Small intestine (tissue), 7 donors: ENCODE results near the gene MRGPRE. TPM values are rescaled to one million over a fixed set of nuclear protein-coding genes. Genes with fewer than 3 reads are reported as not detected.

ENCODE experiments used
- DNase-seq, 2 donors: peaks; one replicate each; pipeline versions ENCODE4 v3.0.0 to v3.0.0-alpha.2; 2013
- FAIRE-seq: peaks from 2 replicates; lab custom pipeline; 2012; peaks lifted over from hg19 to GRCh38; lab: Jason Lieb, UNC
- H3K27ac ChIP-seq, 3 donors: one replicate each; pipeline ENCODE4 v1.5.1; 2013; ENCODE audit warnings: low read length in 2 of 3, mild to moderate bottlenecking in 2 of 3, control low read depth in 1 of 3, inconsistent platforms in 1 of 3, low read depth in 1 of 3, moderate library complexity in 1 of 3
- H3K27me3 ChIP-seq, 3 donors: one replicate each; pipeline ENCODE4 v1.6.1; 2013; ENCODE audit warnings: low read length in 3 of 3, inconsistent platforms in 1 of 3; ENCODE audit not compliant: control insufficient read depth in 3 of 3, insufficient read depth in 3 of 3
- H3K36me3 ChIP-seq, 3 donors: one replicate each; pipeline ENCODE4 v1.6.1; 2013; ENCODE audit warnings: low read length in 3 of 3, inconsistent platforms in 1 of 3, low read depth in 1 of 3, mild to moderate bottlenecking in 1 of 3, moderate library complexity in 1 of 3; ENCODE audit not compliant: control insufficient read depth in 3 of 3, insufficient read depth in 2 of 3
- H3K4me1 ChIP-seq, 3 donors: one replicate each; pipeline ENCODE4 v1.6.1; 2013; ENCODE audit warnings: low read length in 2 of 3, inconsistent platforms in 1 of 3, low read depth in 1 of 3, mild to moderate bottlenecking in 1 of 3, moderate library complexity in 1 of 3; ENCODE audit not compliant: control insufficient read depth in 3 of 3, insufficient read depth in 2 of 3
- H3K4me3 ChIP-seq, 3 donors: one replicate each; pipeline ENCODE4 v1.5.1; 2013; ENCODE audit warnings: low read length in 3 of 3, control low read depth in 1 of 3, inconsistent platforms in 1 of 3, low read depth in 1 of 3, mild to moderate bottlenecking in 1 of 3, moderate library complexity in 1 of 3
- H3K9me3 ChIP-seq, 2 donors: one replicate each; pipeline ENCODE4 v1.6.1; 2013; ENCODE audit warnings: low read depth in 1 of 2, low read length in 1 of 2; ENCODE audit not compliant: control insufficient read depth in 2 of 2, insufficient read depth in 1 of 2
- WGBS, 3 donors: extraction: QIAGEN DNeasy Blood & Tissue Kit; methylation state at CpG; one replicate each; pipeline ENCODE4 v1.1.7; 2013; 5-methylcytosine and 5-hydroxymethylcytosine counted together
- polyA plus RNA-seq, 4 donors: library from polyadenylated mRNA; stranded (reverse) in 3 of 4; unstranded in 1 of 4; fragments of 200-250 nt in 3 of 4; fragments of 120-200 nt in 1 of 4; gene quantifications; one replicate each; pipeline versions ENCODE4 v1.2.1 to v1.2.3, GENCODE V29; 2013
- donor health status: healthy with polysubstance abuse.
- donor health status: control.
- donor health status: control.
- donor health status: Bipolar disorder and iron deficiency.
- donor health status: healthy.

Gene MRGPRE
- polyA plus RNA-seq, 4 donors = 0.22 TPM; not detected in 3

DNA sequence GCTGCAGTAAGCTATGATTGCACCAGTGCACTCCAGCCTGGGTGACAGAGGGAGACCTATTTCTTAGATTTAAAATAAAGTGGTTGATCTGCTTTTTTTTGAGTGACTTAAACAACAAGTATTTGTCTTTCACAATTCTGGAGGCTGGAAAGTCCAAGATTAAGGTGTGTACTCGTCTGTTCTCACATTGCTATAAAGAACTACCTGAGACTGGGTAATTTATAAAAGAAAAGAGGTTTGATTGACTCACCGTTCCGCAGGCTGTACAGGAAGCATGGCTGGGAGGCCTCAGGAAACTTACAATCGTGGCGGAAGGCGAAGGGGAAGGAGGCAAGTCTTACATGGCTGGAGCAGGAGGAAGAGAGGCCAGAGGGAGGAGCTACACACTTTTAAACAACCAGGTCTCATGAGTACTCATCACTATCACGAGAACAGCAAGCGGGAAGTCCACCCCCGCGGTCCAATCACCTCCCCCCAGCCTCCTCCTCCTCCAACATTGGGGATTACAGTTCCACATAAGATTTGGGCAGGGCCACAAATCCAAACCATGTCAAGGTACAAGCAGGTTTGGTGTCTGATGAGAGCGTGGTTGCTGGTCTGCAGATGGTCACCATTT lies 47.4 kb downstream of the MRGPRE start:
- Histone ChIP-seq H3K4me1 (no peaks in the 10 kb centered on the region), H3K36me3 (no peaks in the 10 kb centered on the region), H3K9me3 (no peaks in the 10 kb centered on the region), H3K27ac (no peak overlapping the region), H3K4me3 (no peak overlapping the region), H3K27me3 (peaks cover 0 to under 1% (median 0%) of the 10 kb centered on the region in 3 donors)
- DNase-seq (no peak), FAIRE-seq (no peak)
- WGBS, 3 donors = 83 to 89% (median 84%) methylated on average over 11 of the region's 11 CpGs

DNA sequence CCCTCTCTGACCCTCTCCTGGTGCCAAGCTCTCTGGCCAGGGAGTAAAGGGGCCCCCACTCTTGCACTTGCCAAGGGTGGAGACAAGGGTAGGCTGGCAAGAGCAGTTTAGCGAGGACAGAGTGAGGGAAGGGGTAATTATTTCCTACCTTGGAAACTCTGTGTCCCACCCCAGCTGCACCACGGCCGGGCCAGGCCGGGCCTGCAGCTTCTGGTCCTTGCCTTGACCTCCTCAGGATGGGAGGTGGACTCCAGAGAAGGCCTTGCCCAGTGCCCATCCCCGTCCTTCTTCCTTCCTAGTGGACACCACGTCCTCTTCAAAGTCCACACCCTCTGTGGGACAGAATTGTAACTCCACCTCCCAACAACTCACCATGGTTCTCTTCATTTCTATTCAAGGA lies 48.7 kb downstream of the MRGPRE start:
- Histone ChIP-seq H3K27me3 (no peaks in the 10 kb centered on the region), H3K9me3 (no peaks in the 10 kb centered on the region), H3K4me3 (no peak overlapping the region), H3K27ac (no peak overlapping the region), H3K4me1 (no peaks in the 10 kb centered on the region), H3K36me3 (no peaks in the 10 kb centered on the region)
- FAIRE-seq (no peak), DNase-seq (no peak)
- 81 to 92% (median 85%) methylated on average over 6 of the region's 6 CpGs for WGBS, 3 donors

DNA sequence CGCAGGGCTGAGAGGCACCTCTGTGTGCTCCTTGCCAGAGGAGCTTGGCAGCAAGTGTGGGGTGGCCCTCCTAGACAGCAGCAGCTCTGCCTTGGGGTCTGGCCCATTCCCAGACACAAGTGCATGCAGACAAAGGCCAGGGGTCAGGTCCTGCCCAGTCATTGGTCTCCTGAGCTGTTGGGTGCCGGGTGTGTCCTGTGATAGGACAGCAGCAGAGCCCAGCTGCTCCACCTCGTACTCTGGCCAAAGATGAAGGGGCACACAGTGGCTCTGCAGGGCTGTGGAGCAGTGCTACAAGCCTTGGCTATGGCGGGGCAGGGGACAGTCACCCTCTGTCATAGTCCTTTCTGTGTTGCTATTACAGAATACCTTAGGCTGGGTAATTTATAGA lies 49.8 kb downstream of the MRGPRE start:
- Histone ChIP-seq H3K27ac (no peak overlapping the region), H3K27me3 (no peaks in the 10 kb centered on the region), H3K9me3 (no peaks in the 10 kb centered on the region), H3K4me3 (no peak overlapping the region), H3K36me3 (no peaks in the 10 kb centered on the region), H3K4me1 (no peaks in the 10 kb centered on the region)
- WGBS, 3 donors = 68 to 81% (median 78%) methylated on average over 4 of the region's 4 CpGs
- DNase-seq (no peak), FAIRE-seq (no peak)

DNA sequence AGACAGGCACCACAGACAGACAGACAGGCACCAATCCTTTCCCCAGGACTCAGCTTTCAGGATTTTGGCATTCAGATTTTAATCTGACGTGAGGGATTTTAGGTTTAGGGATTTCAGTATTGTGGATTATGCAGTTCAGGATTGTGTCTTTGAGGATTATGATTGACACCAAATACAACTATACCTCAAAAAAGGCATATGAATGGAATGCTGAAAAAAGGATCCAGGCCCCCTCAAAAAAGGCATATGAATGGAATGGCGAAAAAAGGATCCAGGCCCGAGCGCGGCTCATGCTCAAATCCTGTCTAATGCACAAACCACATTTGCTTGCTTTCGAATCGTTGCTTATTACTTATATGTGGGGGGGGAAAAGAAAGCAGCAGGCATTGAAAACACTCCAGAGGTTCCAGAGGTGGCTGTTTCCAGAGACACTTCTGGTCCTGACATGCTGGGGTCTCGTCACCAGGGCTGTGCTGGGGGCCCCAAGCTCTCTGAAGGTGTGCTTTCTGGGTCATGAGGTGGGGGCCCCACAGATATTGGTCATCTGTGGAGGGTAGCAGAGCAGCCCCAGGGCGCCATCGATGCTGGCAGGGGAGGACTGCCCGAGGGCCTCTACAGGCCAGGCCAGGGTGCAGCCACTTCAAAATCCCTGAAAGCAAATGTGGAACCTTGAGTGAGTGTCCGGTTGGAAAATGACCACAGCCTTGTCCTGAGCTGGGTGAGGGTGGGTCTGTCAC lies 50.3 kb downstream of the MRGPRE start:
- Histone ChIP-seq H3K9me3 (no peaks in the 10 kb centered on the region), H3K4me1 (no peaks in the 10 kb centered on the region), H3K27me3 (no peaks in the 10 kb centered on the region), H3K27ac (no peak overlapping the region), H3K36me3 (no peaks in the 10 kb centered on the region), H3K4me3 (no peak overlapping the region)
- WGBS, 3 donors = 87 to 90% (median 88%) methylated on average over 12 of the region's 12 CpGs
- DNase-seq = no peak
- no peak for FAIRE-seq

DNA sequence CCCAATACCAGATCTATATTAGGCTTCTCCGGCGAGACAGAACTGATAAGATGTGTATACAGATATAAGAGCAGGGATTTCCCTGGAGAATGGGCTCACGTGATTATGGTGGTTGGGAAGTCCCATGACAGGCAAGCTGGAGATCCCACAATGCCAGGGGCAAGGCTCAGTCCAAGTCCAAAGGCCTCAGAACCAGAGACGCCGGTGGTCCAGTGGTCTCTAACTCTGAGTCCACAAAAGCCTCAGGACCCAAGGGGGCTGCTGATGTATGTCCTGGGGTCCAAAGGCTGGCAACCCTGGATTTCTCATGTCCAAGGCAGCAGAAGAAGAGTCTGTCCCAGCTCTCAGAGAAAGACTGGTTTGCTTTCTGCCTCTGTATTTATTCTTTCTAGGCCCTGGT lies 51.3 kb downstream of the MRGPRE start:
- Histone ChIP-seq H3K4me3 (no peak overlapping the region), H3K4me1 (no peaks in the 10 kb centered on the region), H3K36me3 (no peaks in the 10 kb centered on the region), H3K27me3 (peaks cover 0 to 3% (median 0%) of the 10 kb centered on the region in 3 donors), H3K9me3 (peaks cover 0 to 6% of the 10 kb centered on the region in 2 donors), H3K27ac (no peak overlapping the region)
- 72 to 78% (median 76%) methylated on average over 5 of the region's 5 CpGs for WGBS, 3 donors
- no peak for FAIRE-seq
- DNase-seq = no peak

DNA sequence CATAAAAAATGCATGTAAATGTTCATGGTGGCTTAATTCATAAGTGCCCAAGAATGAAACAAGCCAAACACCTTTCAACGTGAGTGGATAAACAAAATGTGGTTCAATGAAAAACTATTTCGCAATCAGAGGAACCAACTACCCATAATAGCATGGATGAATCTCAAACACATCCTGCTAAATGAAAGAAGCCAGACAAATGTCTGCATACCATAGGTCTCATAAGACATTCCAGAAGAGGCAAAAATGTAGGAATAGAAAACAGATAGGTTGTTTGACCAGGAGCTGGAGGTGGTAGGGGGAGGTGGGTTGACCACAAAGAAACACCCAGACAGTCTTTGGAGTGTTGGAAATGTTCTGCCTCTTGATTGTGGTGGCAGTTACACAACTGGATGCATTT lies 53.9 kb downstream of the MRGPRE start:
- WGBS, 3 donors = 40 to 60% (median 46%) methylated on average over 2 of the region's 2 CpGs
- Histone ChIP-seq H3K9me3 (peaks cover 0 to 8% of the 10 kb centered on the region in 2 donors), H3K4me1 (no peaks in the 10 kb centered on the region), H3K27ac (no peak overlapping the region), H3K36me3 (no peaks in the 10 kb centered on the region), H3K4me3 (no peak overlapping the region), H3K27me3 (peaks cover 0 to 3% (median 0%) of the 10 kb centered on the region in 3 donors)
- FAIRE-seq (no peak), DNase-seq (no peak)

DNA sequence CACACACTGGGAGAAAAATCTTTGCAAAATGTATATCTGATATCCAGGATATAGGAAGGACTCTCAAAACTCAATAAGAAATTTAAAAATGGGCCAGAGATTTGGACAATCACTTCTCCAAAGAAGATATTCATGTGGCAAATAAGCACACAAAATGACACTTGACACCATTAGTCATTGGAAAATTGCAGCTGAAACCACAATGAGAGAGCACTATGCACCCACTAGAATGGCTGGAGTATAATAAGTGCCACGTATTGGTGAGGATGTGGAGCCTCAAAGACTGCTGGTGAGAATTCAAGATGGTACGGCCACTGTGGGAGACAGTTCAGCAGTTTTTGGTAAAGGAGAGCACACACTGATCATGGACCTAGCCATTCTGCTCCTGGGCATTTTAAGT lies 54.3 kb downstream of the MRGPRE start:
- no peak for DNase-seq
- H3K27me3 ChIP-seq = peaks cover 0 to 3% (median 0%) of the 10 kb centered on the region in 3 donors
- 66 to 76% (median 75%) methylated on average over 2 of the region's 2 CpGs for WGBS, 3 donors
- no peaks in the 10 kb centered on the region for H3K4me1 ChIP-seq
- no peak for FAIRE-seq
- H3K9me3 ChIP-seq = peaks cover 0 to 8% of the 10 kb centered on the region in 2 donors
- H3K36me3 ChIP-seq = no peaks in the 10 kb centered on the region
- H3K27ac ChIP-seq = no peak overlapping the region
- H3K4me3 ChIP-seq = no peak overlapping the region
